DMS153 treated with DMSO at 0.1 percent for 48 hours (cell line): ENCODE measurements around the gene HDAC7.
"Not testable (repeated sequence)": the region's sequence is repeated elsewhere in the genome, so short reads cannot be mapped to it uniquely, and the experiment has no call there.

Source experiments
- DNase-seq: peaks from one replicate; lab custom pipeline; 2025; ENCODE audit not compliant: unreplicated experiment; lab: John Stamatoyannopoulos, UW

The HDAC7 gene

GRCh38 chr12:47850153-47851084 lies 30.7 kb upstream of the HDAC7 start:
- no peak for DNase-seq

GRCh38 chr12:47849261-47849660 lies 29.6 kb upstream of the HDAC7 start:
- DNase-seq, result no peak

- no peak for DNase-seq
These were observed 29.1 kb upstream of the HDAC7 start for GRCh38 chr12:47848853-47849252.

- no peak for DNase-seq
These were observed 26.7 kb upstream of the HDAC7 start for GRCh38 chr12:47846294-47846996.

GRCh38 chr12:47845081-47845480 lies 25.4 kb upstream of the HDAC7 start:
- DNase-seq, result no peak

GRCh38 chr12:47844264-47845019 lies 24.7 kb upstream of the HDAC7 start:
- peak; percentile 30 for DNase-seq

GRCh38 chr12:47843226-47843980 lies 23.7 kb upstream of the HDAC7 start:
- DNase-seq, result no peak

GRCh38 chr12:47842543-47842942 lies 22.8 kb upstream of the HDAC7 start:
- DNase-seq, result not testable (repeated sequence)

- DNase-seq, result no peak
These were observed 22.2 kb upstream of the HDAC7 start for GRCh38 chr12:47841910-47842309.

GRCh38 chr12:47841501-47841900 lies 21.8 kb upstream of the HDAC7 start:
- no peak for DNase-seq

GRCh38 chr12:47840571-47840970 lies 20.9 kb upstream of the HDAC7 start:
- DNase-seq, result no peak

GRCh38 chr12:47839214-47839876 lies 19.6 kb upstream of the HDAC7 start:
- DNase-seq, result no peak

- DNase-seq, result peak; percentile 10
These were observed 18.7 kb upstream of the HDAC7 start for GRCh38 chr12:47838286-47838931.

- peak; percentile 63 for DNase-seq
These were observed 17.8 kb upstream of the HDAC7 start for GRCh38 chr12:47837190-47838171.

- DNase-seq, result no peak
These were observed 16.1 kb upstream of the HDAC7 start for GRCh38 chr12:47835831-47836155.

GRCh38 chr12:47835006-47835830 lies 15.5 kb upstream of the HDAC7 start:
- no peak for DNase-seq

- no peak for DNase-seq
These were observed 14.6 kb upstream of the HDAC7 start for GRCh38 chr12:47834199-47834903.
